GM12892 (cell line): ENCODE results near the gene CDX1.

Experiments used
- POLR2A ChIP-seq: IDR thresholded peaks from 2 replicates; pipeline ENCODE4 v1.6.1; 2011; ENCODE audit warnings: low read depth, low read length, control low read depth
- POLR2AphosphoS5 ChIP-seq: IDR thresholded peaks from 2 replicates; pipeline ENCODE4 v1.6.1; 2011; ENCODE audit warnings: low read depth, low read length, control low read depth

- TF ChIP-seq POLR2A (no peak), POLR2AphosphoS5 (no peak)
These were observed 42.6 kb downstream of the CDX1 start for GRCh38 chr5:150209099-150209635.
